Hematopoietic multipotent progenitor cell treated with erythropoietin and hydrocortisone succinate and interleukin-3 and kit ligand, for 4 days (in vitro differentiated cells): Measurements from ENCODE around the gene PFN4.
"Not testable (repeated sequence)": the region's sequence is repeated elsewhere in the genome, so short reads cannot be mapped to it uniquely, and the experiment has no call there.

ENCODE experiments used
- DNase-seq: peaks from one replicate; pipeline ENCODE4 v3.0.0-alpha.2; 2015

PFN4 gene, protein sequence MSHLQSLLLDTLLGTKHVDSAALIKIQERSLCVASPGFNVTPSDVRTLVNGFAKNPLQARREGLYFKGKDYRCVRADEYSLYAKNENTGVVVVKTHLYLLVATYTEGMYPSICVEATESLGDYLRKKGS

GRCh38 chr2:24123195-24123921, at the start of gene PFN4, which contains the start of gene FAM228B:
TSS of gene PFN4 (minus strand) at chr2:24123334. CDS start at chr2:24122535, 799 bp downstream.
TSS of gene FAM228B (plus strand) at chr2:24123469. CDS start at chr2:24124362, 893 bp downstream.
- peak; percentile 96 for DNase-seq

DNA sequence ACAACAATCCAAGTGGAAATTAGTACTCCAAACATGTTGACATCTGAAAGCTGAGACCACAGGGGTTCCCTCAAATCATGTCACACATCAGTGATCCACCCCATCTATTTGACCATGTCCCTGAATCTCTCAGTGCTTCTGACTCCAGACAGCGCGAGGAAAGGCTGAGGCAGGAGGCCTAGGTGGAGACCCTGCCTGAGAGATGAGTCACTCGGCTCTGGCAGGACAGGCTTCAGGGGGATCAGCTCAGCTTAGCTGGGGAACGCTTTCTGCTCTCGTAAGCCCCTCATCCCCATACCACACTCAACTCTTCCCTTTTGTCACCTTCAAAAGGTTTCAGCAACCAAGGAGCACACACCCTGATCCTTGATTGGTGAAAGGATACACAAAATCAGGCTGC, 45.9 kb upstream of the PFN4 start:
- no peak for DNase-seq

DNA sequence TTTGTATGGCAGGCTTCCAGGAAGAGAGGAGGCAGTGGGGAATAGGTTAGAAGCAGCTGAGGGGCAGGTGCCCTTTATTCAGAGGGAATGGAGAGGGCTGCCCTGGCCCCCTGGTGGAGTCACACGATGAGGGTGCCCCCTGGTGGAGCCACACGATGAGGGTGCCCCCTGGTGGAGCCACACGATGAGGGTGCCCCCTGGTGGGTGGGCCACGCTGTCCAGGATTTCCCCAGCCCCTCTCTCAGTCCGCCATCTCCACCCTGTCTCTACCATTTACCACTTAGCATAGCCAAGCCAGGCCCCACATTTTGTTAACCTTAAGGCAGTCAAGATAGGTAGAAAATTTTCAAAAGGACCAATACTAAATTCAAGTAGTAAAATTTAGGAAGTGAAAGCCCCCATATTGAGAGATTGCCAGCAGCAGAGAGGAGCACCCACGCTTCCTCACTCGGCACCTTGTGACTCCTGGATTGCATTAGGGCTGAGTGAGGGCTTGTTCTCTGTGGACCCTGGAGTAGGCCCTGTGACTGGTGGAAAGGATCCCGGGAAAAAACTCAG, 41.4 kb upstream of the PFN4 start:
- DNase-seq: peak; percentile 66

DNA sequence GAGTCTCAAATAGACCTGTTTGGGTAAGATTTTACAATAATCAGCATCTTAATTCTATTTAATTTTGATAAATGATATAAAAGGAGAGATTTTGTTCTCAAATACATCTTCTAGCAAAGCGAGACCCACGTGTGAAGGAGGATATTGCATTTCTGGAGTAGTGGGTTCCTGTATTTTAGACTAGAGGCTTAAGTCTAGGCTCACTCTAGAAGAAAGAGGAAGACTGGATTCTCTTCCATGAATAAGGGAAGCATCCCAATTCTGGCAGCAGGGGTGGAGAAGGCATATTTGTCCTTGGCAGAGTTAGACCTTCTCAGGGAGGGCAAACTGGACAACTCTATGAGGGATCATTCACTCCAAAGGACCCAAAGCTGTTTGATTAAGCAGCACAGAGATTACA, 40.5 kb upstream of the PFN4 start:
- no peak for DNase-seq

GRCh38 chr2:24163186-24163585, 40.1 kb upstream of the PFN4 start:
- peak; percentile 34 for DNase-seq

DNA sequence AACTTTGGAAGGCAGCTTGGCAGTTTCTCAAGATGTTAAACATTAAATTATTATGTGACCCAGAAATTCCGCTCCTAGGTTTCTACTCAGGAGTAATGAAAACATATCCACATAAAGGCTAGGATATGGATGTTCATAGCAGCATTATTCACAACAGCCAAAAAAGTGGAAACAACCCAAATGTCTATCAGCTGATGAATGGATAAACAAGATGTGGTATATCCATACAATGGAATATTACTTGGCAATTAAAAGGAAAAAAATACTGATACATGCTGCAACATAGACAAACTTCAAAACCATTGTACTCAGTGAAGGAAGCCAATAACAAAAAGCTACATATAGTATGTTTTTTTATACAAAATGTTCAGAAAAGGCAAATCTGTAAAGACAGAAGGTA, 39.4 kb upstream of the PFN4 start:
- DNase-seq: no peak

GRCh38 chr2:24160761-24161160, 37.6 kb upstream of the PFN4 start:
- DNase-seq: no peak

DNA sequence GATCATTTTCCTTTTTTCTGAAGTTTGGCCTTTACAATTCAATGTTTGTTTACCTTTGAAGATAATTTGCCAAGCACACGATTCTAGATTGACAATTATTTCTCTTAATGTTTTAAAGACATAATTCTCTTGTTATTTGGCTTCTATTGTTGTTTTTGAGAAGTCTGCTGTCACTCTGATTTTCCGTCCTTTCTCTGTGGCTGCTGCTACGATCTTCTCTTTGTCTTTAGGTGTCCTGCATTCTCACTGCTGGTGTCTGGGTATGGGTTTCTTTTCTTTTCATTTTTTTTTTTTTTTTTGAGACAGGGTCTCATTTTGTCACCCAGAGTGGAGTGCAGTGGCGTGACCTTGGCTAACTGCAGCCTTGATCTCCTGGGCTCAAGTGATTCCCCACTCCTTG, 36.6 kb upstream of the PFN4 start:
- DNase-seq: no peak

DNA sequence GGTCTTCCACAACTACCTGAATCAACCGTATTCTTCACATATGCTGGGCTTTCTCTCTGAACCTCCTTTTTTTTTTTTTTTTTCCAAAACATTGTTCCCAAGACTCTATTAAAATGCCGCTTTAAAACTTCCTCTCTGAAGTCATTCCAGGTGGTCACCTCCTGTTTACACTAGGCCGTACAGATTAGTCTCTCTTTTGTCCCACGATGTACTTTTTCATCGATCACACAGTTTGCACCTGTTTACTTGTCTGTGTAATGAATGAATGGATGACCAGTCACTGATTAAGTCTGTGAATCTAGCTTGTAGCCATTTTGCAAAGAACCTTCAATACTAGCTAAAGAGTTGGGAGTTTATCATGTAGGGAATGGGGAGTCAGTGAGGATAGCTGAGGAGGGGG, 35.0 kb upstream of the PFN4 start:
- no peak for DNase-seq

GRCh38 chr2:24153478-24153877, 30.3 kb upstream of the PFN4 start:
- no peak for DNase-seq

DNA sequence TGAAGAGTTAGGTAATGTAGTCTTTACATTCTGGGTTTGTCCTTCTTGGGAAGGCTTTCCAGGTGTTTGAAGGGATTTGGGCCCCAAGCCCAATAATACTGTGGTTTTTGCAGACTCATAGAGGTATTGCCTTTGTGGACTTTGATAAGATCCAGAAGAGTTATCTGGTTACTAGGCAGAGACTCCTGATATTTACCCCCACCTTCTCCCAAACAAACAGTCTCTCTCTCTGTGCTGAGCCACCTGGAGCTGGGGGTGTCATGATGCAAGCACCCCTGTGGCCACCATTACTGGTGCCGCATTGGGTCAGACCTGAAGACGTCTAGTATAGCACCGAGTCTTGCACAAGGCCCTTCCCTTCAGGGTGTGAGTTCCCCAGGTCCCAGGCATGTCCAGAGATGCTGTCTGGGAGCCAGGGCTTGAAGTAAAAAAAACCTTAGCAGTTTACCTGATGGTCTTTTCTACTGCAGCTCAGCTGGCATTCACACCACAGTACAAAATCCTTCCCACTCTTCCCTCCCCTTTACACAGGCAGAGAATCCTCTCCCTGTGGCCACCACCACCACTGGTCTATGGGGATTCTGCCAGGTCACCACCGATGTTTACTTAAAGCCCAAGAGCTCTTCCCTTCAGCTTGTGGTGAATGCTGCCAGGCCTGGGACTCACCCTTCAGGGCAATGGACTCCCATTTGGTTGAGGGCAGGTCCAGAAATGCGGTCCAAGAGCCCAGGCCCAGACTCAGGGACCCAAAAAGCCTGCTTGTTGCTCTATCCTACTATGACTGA, 29.5 kb upstream of the PFN4 start:
- DNase-seq: no peak

DNA sequence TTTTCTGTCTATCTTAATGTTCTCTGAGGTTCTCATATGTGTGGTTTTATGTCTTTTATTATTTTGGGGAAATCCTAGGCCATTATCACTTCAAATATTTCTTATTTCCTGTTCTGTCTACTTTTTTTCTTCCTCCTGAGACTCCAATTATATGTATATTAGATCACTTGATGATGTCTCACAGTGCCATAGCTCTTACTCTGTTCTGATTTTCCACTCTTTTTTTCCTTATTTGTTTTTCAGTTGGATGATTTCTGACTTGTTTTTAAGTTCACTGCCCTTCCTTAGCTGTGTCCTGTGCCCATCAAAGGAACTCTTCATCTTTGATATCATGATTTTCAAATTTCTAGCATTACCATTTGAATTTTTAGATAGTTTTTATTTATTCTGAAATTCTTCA, 24.2 kb upstream of the PFN4 start:
- no peak for DNase-seq

GRCh38 chr2:24140305-24140704, 17.2 kb upstream of the PFN4 start:
- DNase-seq: not testable (repeated sequence)

GRCh38 chr2:24132543-24132942, 9.4 kb upstream of the PFN4 start:
- no peak for DNase-seq

DNA sequence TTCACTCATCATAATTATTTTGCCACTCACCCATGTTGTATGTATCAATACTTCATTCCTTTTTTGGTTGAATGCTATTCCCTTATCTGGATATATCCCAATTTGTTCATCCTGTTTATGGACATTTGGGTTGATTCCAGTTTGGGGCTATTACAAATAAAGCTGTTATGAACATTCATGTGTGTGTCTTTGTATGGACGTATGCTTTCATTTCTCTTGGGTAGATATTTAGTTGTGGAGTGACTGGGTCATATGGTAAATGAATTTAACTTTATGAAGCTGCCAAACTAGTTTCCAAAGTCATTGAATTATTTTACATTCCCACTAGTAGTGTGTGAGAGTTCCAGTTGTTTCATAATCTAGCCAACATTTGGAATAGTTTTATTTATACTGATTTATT, 2.8 kb upstream of the PFN4 start:
- no peak for DNase-seq

GRCh38 chr2:24123922-24124580, 917 bp upstream of the PFN4 start:
- no peak for DNase-seq

GRCh38 chr2:24122366-24123194, 554 bp downstream of the PFN4 start:
- no peak for DNase-seq

GRCh38 chr2:24121469-24121868, 1.7 kb downstream of the PFN4 start:
- DNase-seq: no peak

DNA sequence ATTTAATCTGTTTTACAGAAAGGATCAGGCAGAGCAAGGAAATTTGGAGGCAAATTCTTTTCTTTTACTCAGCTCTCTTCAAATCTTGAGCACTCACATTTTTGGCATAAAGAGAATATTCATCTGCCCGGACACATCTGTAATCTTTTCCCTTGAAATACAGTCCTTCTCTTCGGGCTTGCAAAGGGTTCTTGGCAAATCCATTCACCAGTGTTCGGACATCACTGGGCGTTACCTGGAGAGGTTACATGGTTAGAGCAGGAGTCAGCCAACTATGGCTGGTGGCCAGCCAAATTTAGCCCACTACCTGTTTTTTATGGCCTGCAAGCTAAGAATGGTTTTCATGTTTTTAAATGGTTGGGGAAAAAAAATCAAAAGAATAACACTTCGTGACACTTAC, 2.1 kb downstream of the PFN4 start:
- no peak for DNase-seq

DNA sequence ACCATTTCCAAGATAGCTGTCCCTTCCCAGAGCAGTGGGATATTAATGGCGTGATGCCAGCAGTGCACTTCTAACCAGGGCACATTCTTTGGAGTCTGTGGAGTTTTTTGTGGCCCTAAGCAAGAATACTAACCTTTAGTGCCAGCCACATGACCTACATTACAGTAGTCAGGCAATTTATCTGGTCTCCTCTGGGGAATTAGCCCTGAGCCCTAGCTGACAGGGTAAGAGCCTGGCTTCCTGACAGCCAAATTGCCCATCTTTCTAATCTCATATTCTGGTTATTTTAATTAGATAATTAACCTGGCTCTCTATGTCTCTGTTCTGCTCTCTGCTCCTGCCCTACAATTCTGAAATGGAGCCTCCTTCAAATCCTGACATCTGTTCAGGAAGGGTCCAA, 5.2 kb downstream of the PFN4 start:
- DNase-seq: no peak

GRCh38 chr2:24115057-24115456, 8.1 kb downstream of the PFN4 start:
- no peak for DNase-seq

GRCh38 chr2:24111407-24111901, 11.7 kb downstream of the PFN4 start:
- no peak for DNase-seq
